GM18520 (cell line): Measurements from ENCODE around the gene CCDC200.
"Not testable (repeated sequence)": the region's sequence is repeated elsewhere in the genome, so short reads cannot be mapped to it uniquely, and the experiment has no call there.

ENCODE experiments used
- ATAC-seq: cut with Tn5 transposase; IDR thresholded peaks from one replicate; pipeline ENCODE4 v1.9.1; 2021; ENCODE audit not compliant: unreplicated experiment

Gene CCDC200

DNA sequence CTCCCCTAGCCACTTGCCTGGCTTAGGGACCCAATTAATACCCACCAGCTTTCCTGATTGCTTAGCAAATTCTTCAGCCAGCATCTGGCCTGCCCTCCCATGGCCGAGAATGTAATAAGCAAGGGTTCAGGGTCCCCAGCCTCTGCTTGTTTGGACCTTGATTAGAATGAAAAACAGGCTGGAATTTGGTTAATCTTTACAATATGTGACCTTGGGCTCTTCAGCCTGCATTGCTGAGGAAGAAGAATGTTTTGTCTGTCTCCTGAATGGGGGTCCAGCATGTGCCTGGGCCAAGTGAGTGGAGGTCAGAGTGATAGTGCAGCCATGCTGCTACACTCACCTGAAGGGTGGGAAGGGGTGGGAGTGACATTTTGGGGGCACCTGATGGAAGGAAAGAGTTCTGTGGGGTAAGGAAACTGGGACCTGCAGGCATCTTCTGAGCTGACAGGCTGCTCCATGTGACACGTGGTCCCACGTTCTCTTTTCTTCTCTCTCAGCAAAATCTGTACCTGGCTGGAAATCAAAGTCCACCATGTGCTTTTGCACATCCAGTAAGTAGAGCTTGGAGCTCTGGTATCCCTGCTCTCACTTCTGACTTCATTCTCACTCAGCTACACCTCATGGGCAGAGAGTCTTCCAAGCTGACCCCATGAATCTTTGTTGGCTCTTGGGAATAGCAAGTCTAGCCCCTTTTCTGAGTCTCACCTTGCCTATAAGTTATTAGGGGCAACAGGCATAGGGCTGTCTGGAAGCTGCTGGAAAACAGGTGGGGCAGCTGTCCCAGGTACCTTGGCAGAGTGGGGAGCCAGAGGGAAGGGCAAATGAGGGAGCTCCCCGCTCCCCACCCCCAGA, 11.4 kb downstream of the CCDC200 start:
- ATAC-seq: no peak

DNA sequence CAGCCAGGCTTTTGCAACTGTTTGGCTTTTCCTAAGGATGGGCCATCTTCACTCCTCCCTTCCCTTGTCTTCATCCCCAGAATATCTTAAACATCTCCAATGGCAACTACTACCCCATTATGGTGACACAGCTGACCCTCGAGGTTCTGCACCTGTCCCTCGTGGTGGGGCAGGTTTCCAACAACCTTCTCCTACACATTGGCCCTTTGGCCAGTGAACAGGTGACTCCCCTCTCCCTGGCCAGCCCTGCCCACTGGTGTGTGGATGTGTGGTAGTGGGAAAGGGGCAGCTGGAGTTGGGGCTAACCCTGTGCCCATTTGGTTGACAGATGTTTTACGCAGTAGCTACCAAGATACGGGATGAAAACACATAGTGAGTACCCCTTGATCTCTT, 12.1 kb downstream of the CCDC200 start:
- no peak for ATAC-seq

DNA sequence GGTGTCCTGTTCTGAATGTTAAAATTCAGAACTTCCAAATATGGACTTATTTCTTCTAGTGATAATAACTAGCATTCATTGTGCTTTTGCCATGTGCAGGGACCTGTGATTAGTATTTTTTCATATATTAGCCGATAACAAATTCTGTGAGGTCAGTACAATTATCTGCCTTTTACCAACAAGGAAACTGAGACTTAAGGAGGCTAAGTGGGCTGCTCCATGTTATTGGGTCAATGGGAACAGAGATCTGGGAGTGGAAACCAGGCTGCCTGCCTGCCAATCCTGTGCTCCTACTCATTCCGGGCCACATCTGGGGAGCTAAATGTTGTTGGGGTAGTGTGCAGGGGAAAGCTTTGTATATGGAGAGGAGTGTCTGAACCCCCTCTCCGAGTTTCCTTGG, 13.1 kb downstream of the CCDC200 start:
- ATAC-seq: no peak

DNA sequence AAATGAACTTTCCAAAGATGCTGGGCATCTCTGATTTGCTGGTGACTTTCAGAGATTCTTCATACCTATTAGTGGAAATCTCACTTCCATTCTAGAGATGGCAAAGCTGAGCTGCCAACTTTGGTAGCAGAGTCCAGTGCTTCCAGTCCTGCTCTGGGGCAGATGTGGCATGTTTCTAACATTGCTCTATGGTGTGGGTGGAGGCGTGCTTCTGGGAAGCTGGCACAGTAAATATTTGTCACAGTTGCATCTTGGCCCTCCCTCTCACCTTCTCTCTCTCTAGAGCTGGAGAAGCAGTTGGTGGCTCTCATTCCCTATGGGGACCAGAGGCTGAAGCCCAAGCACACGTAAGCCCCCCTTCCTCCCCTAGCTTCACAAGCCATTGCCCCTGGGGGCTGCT, 14.9 kb downstream of the CCDC200 start:
- ATAC-seq: no peak

DNA sequence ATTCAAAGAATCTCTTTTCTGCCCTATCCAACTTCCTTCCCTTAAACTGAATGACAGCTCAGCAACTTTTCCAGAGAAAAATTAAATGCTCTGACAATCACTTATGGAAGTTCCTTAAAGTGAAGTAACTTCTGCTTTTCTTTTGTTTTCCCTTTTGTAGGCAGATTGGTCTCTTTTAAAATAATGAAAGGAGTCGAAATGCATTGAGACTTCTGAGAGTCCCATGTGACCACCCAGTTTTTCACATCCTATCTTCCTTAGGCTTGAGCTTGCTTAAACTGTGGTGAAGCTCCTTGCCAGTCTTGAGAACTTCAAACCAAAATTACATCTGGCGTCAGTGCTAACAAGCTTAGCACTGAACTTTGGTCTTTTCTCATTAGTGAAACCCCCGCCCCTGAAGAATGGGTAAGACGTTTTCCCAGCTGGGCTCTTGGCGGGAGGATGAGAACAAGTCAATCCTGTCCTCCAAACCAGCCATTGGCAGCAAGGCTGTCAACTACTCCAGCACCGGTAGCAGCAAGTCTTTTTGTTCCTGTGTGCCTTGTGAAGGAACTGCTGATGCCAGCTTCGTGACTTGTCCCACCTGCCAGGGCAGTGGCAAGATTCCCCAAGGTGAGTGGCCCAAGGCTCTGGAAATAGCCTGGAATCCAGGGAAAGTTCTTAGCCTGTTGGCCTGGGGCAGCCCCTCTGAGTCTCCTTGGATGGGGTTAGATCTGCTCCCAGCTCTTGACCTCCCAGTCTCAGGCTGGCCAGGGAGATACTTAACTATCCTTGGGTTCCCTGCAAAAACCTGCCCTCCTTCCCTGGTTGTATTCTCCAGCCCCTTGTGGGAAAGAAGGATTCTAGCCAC, 15.6 kb downstream of the CCDC200 start:
- no peak for ATAC-seq

DNA sequence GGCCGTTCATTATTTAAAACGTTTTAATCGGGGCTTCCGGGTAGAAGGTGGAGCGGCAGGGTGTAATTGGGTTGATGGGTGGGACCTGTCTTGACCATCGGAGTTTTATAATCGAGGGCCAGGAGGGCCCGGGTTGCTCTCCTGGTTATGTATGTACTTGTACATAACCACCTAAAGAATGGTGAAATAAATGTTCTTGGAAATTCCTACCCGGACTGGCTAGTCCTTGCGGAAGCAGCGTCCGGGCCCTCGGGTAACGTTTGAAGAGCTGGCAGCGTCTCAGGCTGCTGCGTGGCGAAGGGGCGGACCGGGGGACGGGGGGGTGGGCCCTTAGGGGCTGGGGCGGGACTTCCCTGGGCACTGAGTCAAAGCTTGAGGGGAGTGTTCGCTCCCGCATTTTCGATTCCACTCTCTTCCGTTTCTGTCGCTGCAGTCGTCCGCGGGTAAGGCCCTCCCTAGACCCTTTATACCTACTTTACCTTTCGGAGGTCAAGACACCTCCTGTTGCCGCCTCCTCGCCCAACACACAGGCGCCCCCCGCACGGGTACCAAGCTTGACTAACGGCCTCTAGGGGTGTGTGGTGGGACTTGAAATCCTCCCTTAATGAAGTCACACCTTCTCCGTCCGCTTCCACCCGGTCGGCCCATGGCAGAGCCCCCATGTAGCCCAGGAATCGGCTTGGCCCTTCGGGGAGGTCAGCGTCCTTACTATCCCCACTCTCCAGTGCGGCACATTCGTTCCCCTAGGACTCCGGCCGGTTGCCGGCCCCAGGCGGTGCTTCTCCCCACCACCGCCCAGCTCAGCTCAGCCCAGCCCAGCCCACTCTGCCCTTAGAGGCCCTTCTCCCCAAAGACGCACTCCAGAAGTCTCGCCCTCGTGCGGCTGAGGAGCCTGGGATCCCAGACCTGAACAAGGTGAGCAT, 16.7 kb downstream of the CCDC200 start, which contains the start of gene TMEM106A:
TSS of gene TMEM106A (plus strand) at position 396 of the 923 bp plus-strand sequence. CDS start 1,167 bp downstream, outside the sequence.
- peak; percentile 52 for ATAC-seq

DNA sequence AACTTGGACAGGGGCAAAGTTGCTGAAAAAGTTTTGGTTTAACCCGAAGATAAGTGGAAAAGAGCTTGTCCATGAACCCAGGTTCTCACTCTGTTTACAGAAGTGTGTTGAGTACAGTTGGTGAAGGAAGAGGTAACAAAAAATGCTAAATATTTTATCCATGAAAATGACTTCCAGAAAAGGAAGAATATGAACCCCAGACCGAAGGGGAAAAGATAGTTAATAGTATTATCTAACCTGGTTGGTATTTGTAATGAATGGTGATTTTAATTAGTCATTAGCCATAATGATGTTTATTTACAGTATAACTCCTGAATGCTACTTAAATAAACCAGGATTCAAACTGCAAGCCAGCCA, 17.3 kb downstream of the CCDC200 start:
- ATAC-seq: no peak

DNA sequence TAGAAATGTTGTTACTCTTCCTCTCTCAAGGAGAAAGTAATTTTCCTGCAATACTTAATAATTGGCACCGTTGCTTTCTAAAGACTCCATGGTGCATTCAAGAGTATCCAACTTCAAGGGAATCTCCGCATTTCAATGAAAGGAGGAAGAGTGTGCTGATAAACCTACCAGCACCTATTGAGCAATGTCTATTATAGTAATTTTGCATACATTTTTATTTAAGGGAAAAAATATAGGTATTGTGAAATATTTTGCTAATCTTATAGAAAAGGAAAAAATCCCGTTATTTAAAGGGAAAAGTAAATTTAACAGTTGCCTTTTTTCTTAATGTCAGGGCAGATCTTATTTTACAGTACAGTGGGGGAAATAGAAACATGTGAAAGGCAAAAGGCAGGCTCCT, 17.8 kb downstream of the CCDC200 start:
- no peak for ATAC-seq

DNA sequence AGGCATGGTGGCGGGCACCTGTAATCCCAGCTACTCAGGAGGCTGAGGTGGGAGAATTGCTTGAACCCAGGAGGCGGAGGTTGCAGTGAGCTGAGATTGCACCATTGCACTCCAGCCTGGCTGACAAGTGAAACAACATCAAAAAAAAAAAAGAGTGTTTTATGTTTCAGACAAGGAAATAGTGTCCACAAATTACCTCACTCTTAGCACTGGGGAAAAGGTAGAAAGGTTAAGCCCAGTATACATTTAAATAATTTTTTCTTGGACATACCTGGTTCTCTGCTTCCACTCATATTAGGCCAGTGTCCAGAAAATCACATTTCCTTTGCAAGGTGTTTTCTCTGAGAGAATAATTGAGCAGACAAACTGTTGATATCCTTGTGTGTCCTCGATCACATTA, 25.4 kb downstream of the CCDC200 start:
- ATAC-seq: not testable (repeated sequence)

DNA sequence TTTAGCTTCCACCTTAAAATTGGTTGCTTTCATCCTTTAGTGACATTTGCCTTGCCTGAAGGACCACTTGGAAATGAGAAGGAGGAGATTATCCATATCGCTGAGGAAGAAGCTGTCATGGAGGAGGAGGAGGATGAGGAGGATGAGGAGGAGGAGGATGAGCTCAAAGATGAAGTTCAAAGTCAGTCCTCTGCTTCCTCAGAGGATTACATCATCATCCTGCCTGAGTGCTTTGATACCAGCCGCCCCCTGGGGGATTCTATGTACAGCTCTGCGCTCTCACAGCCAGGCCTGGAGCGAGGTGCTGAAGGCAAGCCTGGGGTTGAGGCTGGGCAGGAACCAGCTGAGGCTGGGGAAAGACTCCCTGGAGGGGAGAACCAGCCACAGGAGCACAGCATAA, 28.3 kb downstream of the CCDC200 start:
- no peak for ATAC-seq

DNA sequence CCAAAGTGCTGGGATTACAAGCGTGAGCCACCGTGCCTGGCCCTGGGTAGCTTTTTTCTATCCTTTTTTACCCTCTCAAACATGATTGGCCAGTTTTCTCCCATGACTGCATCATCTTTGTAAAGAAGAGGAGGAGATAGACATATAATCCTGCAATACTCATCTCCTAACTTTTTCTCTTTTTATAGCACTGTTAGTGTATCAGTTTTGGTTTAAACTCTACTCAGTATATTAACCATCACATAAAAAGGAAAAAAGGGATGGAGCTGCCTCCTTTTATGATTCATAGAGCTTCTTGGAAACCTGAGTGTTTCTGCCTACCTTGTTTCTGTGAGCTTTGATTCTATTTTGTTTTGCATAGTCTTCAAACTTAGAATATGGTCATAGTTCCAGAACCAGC, 28.8 kb downstream of the CCDC200 start:
- ATAC-seq: no peak

DNA sequence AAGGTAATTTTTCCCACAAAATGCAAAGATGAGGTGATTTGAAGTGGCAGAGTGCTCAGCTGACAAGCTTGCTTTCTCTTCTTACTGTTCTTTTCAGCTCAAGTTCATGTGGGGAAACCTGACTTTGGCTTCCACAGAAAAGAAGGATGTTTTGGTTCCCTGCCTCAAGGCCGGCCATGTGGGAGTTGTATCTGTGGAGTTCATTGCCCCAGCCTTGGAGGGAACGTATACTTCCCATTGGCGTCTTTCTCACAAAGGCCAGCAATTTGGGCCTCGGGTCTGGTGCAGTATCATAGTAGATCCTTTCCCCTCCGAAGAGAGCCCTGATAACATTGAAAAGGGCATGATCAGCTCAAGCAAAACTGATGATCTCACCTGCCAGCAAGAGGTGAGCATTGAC, 35.2 kb downstream of the CCDC200 start:
- no peak for ATAC-seq

DNA sequence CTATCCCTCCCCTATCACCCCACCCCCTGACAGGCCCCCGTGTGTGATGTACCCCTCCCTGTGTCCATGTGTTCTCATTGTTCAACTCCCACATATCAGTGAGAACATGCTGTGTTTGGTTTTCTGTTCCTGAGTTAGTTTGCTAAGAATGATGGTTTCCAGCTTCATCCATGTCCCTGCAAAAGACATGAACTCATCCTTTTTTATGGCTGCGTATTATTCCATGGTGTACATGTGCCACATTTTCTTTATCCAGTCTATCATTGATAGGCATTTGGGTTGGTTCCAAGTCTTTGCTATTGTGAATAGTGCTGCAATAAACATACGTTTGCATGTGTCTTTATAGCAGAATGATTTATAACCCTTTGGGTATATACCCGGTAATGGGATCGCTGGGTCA, 41.8 kb downstream of the CCDC200 start:
- ATAC-seq: not testable (repeated sequence)

DNA sequence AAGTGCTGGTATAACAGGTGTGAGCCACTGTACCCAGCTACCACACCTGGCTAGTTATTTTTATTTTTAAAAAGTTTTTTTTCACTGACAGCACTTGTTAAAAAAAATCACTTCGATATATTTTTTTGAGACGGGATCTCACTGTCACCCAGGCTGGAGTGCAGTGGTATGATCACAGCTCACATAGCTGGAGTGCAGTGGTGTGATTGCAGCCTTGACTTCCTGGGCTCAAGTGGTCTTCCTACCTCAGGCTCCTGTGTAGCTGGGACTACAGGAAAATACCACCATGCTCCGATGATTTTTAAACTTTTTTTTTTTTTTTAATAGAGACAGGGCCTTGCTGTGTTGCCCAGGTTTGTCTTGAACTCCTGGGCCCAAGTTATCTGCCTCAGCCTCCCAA, 44.5 kb downstream of the CCDC200 start:
- no peak for ATAC-seq

DNA sequence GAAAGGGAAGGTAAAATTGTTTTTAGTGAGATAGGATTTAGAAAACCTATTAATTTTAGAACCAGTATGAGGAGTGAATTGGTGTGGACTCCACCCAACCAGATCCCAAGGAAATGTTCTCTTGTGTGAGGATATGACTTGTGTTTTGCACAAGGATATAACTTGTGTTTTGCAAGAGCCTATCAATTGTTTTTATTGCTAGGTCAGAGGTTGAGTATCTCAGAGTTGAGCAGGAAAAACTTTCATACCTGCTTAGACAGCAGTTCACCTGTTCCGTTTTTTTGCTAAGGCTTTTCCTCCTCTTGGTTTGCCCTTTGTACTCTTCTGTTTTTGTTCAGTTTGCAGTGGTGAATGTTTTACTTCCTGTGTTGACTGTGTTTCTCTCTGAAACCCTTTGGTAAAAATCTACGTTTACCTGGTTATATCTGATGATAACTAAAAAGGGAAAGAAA, 52.3 kb downstream of the CCDC200 start:
- ATAC-seq: no peak

DNA sequence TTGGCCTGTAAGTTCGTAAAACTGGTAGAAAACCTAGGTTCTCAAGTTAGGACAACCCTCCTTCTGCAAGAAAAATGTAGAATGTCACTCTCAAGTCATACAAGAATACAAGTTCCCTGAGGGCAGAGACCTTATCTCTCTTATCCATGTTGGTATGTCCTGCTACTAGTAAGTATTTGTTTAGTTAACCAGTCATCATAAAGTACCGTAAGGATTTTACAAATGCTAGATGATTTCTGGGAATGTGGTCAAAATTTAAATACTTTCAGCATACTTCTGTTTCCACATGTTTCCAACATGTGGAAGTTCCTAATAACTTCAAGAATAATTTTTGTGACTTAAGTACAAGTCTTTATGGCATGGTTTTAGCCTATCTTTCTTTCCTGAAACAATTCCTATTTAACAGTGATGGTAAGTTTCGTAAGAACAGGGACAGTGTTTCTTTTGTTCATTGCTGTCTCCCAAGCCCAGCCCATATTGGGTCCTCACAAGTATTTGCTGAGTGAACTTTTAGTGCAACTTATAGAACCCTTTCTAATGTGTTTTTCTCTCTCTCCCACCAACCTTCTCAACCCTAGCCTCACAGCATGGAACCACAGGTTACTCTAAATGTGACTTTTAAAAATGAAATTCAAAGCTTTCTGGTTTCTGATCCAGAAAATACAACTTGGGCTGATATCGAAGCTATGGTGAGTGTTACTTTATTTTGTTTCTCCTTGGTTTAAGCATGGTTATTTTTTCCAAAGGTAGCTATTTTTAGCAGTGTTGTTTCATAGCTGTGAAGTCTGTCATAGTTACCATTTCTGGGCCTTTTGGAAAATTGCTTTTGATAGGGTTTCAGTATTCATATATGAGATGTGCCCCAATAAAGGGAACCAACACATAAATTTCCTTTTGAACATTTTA, 53.0 kb downstream of the CCDC200 start:
- ATAC-seq: no peak

DNA sequence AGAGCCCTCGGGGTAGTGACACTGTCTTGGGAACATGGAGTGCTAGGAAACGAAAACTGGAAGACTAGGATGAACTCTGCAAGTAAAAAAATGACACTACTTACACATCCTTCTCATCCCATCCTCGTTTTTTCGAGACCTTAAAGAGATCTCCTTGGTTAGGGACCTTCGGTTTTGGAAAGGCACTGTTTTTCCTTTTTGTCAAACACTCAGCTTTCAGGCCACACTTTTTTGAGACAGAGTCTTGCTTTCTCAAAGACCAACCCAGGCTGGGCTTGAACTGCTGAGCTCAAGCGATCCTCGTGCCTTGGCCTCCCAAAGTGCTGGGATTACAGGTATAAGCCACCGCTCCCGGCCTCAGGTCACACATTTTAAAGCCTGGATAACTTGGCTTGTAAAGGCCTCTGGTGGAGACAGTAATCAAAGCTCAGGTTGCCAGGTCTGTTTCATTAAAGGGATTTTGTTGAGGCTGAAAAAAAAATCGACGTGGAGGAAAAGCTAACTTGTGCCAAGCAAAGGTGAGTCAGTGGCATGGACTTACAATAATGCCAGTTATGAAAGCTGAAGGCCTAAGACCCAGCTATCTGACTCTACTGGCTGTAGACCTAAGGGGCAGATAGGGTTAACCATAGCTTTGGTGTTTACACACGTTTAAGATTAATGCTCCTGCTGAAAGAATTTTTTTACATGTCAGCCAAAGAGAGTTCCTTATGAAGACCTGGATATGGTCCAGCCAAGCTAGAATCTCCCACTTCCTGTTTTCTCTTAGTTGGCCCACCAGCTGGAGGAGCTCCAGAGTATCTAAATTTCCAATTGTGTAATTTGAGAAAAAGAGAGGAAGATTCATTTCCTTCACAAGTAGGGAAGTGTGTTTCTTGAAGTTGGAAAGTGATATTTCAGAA, 56.6 kb downstream of the CCDC200 start:
- ATAC-seq: no peak
